ENCODE results near the gene LSM10.

Gene LSM10

DNA sequence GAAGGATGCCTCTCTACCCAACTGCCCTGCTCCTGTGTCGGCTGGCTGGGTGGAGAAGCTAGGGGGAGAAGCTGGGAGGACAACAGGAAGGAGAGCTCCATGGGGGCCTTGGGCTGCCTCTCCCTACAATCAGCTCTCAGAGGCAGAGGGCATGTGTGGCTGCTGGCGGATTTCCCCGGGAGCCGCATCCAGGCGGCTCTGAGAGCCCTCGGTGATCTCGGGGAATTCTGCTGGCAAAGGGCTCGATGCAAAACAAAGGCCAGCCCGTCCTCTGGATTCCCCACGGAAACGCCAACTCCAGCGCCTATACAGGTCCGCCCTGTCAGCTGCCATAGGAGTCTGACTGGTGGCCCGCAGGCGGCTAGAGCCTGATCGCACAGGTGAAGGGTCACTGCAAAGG lies 47.9 kb downstream of the LSM10 start:
- DNase-seq: no peak

DNA sequence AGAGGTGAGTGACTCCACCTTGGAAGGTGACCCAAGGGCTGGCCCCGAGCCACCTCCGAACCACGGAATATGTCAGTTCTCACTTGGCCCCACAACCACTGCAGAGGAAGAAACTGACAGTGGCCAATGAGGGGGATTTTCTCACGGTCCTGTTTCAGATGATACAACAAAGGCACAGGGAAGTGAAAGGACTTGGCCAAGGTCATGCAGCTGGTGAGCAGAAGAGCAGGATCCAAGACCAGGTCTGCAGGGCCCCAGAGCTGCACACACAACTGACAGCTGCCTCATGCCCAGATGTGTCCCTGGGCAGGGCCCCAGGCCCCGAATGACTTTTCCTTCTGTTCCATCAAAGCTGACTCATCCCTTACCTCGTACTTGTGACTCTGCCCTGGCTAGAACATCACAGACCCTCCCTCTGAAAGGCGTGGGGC lies 48.5 kb downstream of the LSM10 start:
- DNase-seq: no peak

DNA sequence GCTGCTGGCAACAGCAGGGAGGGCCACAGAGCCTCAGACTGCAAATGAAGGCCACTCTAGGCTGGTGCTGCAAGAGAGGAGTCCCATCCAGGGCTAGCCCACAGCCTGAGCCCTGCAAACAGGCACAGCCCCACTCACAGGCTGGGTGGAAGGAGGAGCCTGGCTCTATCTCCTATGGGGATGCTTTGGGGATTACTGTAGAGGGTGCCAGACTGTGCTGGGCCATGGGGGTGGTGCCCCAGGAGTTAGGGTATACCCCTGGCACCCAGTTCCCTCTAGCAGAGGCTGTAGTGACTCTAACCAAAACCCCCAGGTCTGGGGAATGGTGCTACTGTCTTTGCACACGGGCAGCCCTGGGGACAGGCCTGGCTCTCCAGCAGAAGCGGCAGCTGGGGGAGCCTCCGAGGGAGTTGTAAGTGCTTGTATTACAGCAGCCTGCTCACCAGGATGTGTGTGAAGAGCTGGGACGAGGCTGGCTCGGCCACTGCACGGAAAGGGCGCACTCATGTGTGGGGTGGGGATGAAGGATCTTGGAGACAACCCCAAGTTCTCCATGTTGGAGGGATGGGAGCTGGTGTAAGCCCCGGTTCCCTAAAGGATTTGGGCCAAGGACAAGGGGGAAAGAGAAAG lies 50.9 kb downstream of the LSM10 start:
- no peak for DNase-seq

DNA sequence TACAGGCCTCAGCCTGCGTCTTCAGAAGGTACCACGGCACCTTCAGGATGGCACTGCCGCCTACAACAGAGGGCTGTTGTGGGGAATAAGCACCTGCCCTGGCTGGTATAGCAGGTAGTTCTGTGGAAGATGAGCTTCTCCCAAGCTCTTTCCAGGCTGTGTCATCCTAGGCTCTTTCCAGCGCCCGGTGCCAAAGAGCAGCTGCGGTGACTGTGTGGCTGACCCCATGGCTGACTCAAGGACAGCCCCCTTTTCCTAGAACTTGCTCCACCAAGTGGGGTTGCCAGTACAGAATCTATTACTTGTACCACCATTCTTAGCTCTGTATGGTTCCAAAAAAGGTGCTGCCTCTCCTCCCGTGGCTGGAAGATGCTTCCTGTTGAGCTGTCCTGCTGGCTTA lies 52.4 kb downstream of the LSM10 start:
- DNase-seq: no peak

DNA sequence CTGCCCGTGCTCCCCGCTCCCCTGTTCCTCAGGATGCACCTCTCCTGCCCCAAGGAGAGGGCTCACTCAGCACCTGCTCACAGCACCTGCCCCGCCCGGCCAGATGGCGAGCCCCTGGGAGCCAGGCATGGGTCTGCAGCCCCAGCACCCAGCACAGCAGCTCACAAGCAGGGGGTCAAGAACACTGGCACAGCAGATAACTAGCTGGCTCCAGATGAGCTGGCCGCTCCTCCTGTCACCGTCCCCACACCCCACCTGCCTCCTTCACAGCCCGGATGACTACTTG lies 53.4 kb downstream of the LSM10 start:
- no peak for DNase-seq

DNA sequence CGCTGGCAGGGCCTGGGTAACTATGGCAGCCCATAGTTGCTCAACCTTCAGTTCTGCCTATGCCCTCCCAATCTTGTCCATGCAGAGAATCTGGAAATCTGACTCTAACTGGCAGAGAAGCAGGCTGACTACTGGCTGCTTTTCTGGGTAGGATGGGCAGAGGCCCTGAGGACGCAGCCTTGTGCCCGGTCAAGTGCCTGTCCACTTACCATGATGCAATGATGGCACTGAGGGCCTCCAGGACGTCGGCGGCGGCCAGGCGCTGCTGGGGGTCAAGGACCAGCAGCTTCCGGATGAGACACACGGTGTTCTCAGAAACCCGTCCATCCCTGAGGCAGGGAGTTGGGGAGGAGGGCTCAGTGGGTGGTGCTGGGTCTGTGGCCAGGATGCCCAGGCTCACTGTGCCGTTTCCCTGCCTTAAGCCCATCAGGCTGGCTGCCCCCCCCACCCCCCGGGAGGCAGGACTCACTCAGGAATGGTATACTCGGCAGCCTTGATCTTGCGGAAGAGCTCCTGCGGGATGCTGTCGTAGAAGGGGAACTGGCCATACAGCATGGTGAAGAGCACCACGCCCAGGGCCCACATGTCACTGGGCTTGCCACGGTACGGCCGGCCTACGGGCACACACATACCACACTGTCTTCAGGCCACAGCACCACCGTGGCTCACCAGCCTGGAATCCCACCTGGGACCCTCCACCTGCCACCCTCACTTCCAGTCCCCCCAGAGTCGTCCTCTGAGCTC lies 53.9 kb downstream of the LSM10 start:
- no peak for DNase-seq
